GM12865 (cell line): ENCODE measurements around the gene ZNF43.
"Not testable (repeated sequence)": the region's sequence is repeated elsewhere in the genome, so short reads cannot be mapped to it uniquely, and the experiment has no call there.

Experiments
- DNase-seq: peaks from one replicate; pipeline ENCODE4 v3.0.0; 2010; ENCODE audit warnings: low read depth
- H3K4me3 ChIP-seq: 2 replicates; pipeline ENCODE4 v1.5.1; 2011; ENCODE audit warnings: mild to moderate bottlenecking, low read depth, low read length, control low read depth
- TF ChIP-seq, protein P1 (sequence below): IDR thresholded peaks from 2 replicates; pipeline ENCODE4 v1.5.1; 2011; ENCODE audit warnings: low read length, control low read depth, low read depth, inconsistent platforms; ENCODE audit not compliant: insufficient read depth; ENCODE audit errors: missing control alignments

ZNF43 gene

DNA sequence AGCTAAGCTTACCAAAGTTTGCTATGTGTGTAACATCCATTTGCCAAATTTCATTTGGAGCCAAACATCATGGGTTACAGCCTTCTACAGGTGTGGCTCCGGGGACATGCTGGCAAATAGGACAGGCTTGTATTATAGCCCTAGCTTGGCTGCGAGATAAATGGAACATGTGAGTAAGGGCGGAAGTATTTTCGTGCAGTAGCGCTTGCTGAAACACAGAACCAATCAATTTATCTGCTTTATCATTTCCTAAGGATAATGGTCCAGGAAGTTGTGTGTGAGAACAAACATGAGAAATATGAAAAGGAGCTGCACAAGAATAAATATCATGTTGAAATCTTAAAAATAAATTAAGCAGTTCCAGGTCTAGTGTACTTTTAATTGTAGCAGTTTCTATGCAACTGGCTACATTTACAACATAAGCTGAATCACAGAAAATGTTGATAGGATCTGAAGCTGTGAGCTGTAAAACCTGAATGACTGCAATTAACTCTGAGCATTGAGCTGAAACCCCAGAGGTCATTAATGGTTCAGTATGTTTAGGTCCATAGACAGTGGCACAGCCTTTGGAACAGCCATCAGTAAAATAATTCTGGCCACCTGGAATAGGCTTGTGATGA is 46.4 kb downstream of the ZNF43 start:
- TF ChIP-seq, protein P1, sequence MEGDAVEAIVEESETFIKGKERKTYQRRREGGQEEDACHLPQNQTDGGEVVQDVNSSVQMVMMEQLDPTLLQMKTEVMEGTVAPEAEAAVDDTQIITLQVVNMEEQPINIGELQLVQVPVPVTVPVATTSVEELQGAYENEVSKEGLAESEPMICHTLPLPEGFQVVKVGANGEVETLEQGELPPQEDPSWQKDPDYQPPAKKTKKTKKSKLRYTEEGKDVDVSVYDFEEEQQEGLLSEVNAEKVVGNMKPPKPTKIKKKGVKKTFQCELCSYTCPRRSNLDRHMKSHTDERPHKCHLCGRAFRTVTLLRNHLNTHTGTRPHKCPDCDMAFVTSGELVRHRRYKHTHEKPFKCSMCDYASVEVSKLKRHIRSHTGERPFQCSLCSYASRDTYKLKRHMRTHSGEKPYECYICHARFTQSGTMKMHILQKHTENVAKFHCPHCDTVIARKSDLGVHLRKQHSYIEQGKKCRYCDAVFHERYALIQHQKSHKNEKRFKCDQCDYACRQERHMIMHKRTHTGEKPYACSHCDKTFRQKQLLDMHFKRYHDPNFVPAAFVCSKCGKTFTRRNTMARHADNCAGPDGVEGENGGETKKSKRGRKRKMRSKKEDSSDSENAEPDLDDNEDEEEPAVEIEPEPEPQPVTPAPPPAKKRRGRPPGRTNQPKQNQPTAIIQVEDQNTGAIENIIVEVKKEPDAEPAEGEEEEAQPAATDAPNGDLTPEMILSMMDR: no peak
- no peak for DNase-seq
- H3K4me3 ChIP-seq: no peak overlapping the region

DNA sequence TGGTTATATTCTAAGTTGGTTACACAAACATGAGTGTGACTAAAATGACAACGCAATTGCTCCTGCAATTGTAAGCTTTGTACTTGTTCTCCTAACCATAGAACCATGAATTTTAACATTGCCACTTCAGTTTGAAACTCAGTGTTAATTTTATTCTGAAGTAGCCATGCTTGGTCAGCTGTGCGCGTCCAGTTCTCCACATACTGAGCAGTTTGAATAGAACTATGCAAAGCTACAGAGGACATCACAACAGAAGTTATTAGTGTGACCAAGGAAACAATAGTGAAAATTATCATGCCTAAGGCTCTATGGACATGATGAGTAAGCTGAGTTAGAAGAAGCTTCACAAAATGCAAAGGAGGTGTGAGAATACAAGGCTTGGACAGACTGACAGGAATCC is 49.0 kb downstream of the ZNF43 start:
- TF ChIP-seq, protein P1: no peak
- no peak for DNase-seq
- no peak overlapping the region for H3K4me3 ChIP-seq

DNA sequence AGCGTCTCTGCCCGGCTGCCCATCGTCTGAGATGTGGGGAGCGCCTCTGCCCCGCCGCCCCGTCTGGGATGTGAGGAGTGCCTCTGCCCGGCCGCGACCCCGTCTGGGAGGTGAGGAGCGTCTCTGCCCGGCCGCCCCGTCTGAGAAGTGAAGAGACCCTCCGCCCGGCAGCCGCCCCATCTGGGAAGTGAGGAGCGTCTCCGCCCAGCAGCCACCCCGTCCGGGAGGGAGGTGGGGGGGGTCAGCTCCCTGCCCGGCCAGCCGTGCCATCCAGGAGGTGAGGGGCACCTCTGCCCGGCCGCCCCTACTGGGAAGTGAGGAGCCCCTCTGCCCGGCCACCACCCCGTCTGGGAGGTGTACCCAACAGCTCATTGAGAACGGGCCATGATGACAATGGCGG is 60.2 kb downstream of the ZNF43 start:
- H3K4me3 ChIP-seq, DNase-seq: not testable (repeated sequence)

DNA sequence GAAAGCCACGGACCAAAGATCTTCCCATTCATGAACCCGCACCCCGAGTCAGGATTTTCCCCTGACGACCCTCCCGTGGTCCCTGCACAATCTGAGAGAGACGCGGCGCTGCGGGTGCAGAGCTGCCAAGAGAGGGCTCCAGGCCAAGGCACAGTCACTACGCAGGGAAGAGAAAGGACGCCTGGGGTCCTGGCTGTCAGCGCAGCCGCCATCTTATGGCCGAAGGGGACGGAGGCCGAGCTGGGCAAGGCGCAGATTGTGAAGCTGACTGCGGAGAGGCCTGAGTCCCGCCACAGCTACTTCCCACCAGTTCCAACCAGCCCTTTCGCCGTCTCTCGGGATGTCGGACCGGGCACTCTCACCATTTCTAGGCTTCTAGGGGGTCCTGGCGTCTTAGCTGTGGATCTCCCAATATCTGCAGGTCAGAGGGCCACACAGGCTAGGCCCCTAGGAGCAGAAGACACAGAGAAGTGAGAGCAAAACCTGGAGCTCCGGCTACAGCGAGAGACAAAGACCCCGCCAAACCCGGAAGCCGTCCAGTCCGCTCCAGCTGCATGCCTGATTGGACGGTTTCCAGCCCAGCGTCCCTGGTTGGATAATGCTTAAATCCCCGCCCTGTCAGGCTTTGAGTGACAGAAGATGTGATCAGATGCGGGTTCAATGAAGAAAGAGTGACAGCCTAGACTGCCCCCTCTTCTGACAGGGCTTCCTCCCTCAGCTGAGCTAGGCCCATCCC is 68.7 kb downstream of the ZNF43 start, which contains the start of gene ZNF100:
Gene ZNF100, minus strand, starts transcription at position 515 of the 736 bp plus-strand sequence. Its CDS starts 150 bp downstream, at position 365.
- TF ChIP-seq, protein P1: no peak
- peak; percentile 96 for DNase-seq

DNA sequence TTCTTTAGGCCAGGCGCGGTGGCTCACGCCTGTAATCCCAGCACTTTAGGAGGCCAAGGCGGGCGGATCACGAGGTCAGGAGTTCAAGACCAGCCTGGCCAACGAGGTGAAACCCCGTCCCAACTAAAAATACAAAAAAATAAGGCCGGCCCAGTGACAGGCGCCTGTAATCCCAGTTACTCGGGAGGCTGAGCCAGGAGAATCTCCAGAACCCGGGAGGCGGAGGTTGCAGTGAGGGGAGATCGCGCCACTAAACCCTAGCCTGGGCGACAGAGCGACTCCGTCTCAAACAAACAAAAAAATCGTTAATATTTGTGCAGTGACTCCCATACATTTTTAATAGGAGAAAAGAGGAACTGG is 69.3 kb downstream of the ZNF43 start:
- peak overlapping the region; percentile 70 for H3K4me3 ChIP-seq
- not testable (repeated sequence) for DNase-seq

More for the DNA sequence above, 68.7 kb downstream of the ZNF43 start, which contains the start of gene ZNF100:
- peak within 1 kb of the TSS; percentile 70 for H3K4me3 ChIP-seq

DNA sequence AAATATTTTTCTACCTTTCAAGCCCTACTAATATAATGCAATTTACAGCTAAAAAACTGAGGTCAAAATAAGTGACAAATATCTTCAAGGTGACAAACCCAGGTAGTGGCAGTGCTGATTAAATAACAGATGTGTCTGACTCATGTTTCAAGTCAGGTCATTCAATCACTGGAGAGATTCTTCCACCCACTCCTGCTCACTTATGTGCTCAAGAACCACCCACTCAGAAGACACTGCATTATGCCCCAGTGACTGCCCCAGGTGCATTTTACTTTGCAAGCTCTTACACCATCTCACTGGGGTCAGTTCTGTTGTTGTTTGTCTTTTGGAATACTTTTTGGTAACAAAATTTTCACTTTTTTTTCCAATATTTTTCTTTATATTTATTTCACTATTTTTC is 70.8 kb downstream of the ZNF43 start:
- no peak for DNase-seq
- H3K4me3 ChIP-seq: no peak overlapping the region
- TF ChIP-seq, protein P1: no peak

DNA sequence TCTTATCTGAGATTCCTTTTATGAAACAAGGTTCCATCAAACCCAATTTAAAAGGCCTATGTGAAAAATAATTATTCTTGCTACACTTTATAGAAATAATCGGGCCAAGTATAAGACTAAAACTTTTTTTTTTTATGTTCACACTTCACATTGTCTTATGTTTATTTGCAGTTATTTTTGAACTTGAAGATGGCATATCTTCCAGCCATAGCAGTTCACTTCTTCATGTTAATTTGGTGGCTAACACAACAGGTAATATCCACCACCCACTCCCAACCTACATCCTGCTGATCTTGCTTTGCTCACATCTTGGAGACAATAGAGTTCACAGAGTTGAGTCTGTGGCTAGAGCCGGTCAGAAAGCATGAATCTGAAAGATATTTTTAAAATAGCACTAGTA is 74.4 kb downstream of the ZNF43 start:
- DNase-seq, H3K4me3 ChIP-seq: not testable (repeated sequence)

DNA sequence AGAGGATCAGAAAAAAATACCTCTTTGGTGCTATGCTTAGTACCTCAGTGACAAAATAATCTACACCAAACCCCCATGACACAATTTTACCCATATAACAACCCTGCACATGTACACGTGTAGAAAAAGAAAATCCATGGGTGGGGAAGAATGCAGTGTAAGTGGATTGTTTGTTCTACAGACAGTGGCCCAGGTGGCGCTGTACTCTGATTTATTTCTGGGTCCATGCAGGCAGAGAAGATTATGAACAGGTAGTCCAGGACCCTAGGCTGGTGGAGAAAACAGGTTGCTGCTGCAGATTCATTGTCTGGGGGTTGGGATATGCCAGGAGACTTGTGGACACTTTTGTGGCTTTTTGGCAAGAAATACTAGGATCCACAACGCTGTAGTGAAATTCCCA is 77.7 kb downstream of the ZNF43 start:
- no peak for DNase-seq
- TF ChIP-seq, protein P1: no peak
- no peak overlapping the region for H3K4me3 ChIP-seq

DNA sequence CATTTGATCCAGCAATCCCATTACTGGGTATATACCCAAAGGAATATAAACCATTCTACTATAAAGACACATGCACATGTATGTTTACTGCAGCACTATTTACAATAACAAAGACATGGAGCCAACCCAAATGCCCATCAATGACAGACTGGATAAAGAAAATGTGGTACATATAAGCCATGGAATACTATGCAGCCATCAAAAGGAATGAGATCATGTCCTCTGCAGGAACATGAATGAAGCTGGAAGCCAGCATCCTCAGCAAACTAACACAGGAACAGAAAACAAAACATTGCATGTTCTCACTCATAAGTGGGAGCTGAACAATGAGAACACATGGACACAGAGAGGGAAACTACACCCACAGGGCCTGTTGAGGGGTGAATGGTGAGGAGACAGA is 80.4 kb downstream of the ZNF43 start:
- not testable (repeated sequence) for DNase-seq, H3K4me3 ChIP-seq
